Caco-2 (cell line): ENCODE measurements around the gene FANCI. TPM values are rescaled to one million over a fixed set of nuclear protein-coding genes. Genes with fewer than 3 reads are reported as not detected.

Experiments
- BruUV-seq: library from RNA; stranded (reverse); fragments of 400-500 nt; replicated peaks from 2 replicates; lab custom pipeline; 2021; lab: Mats Ljungman, UMichigan
- CTCF ChIA-PET: fragments of 300-600 bp; sonication (Branson Sonifier 250); formaldehyde crosslinking; loops from one replicate; lab custom pipeline; 2022; ENCODE audit warnings: antibody characterized with exemption; lab: Charles Lee
- POLR2A ChIA-PET: fragments of 300-600 bp; sonication (Branson Sonifier 250); formaldehyde crosslinking; loops from one replicate; lab custom pipeline; 2022; ENCODE audit warnings: antibody characterized with exemption; lab: Charles Lee
- DNase-seq, 2 experiments: peaks; one replicate each; pipeline versions ENCODE4 v3.0.0 to v3.0.0-alpha.2; 2020 to 2022
- H3K27me3 ChIP-seq: replicated peaks from 2 replicates; pipeline ENCODE4 v1.6.0; 2011; ENCODE audit warnings: low read length; ENCODE audit not compliant: control insufficient read depth, insufficient read depth
- H3K36me3 ChIP-seq: 2 replicates; pipeline ENCODE4 v1.5.1; 2011; ENCODE audit warnings: low read length; ENCODE audit not compliant: control insufficient read depth, insufficient read depth
- H3K4me1 ChIP-seq: fragments of 250-450 bp; sonication (Bioruptor Pico); 2 replicates; pipeline ENCODE4 v1.5.1; 2020; ENCODE audit warnings: mild to moderate bottlenecking
- H3K4me3 ChIP-seq: 2 replicates; pipeline ENCODE4 v1.5.1; 2011; ENCODE audit warnings: low read depth, mild to moderate bottlenecking, control low read depth, low read length
- H3K9me3 ChIP-seq: fragments of 250-450 bp; sonication (Bioruptor Pico); 2 replicates; pipeline ENCODE4 v1.5.1; 2020; ENCODE audit warnings: mild to moderate bottlenecking, moderate library complexity
- H3K27ac Mint-ChIP-seq: one replicate; pipeline ENCODE4 v1.8.0; 2022; ENCODE audit warnings: mixed read lengths; ENCODE audit not compliant: unreplicated experiment
- H3K27me3 Mint-ChIP-seq: one replicate; pipeline ENCODE4 v1.8.0; 2022; ENCODE audit warnings: mixed read lengths; ENCODE audit not compliant: insufficient read depth, unreplicated experiment
- H3K36me3 Mint-ChIP-seq: one replicate; pipeline ENCODE4 v1.8.0; 2022; ENCODE audit warnings: mild to moderate bottlenecking, mixed read lengths; ENCODE audit not compliant: insufficient read depth, unreplicated experiment
- H3K4me1 Mint-ChIP-seq: one replicate; pipeline ENCODE4 v1.8.0; 2022; ENCODE audit warnings: low read depth, mixed read lengths; ENCODE audit not compliant: unreplicated experiment
- H3K4me3 Mint-ChIP-seq: one replicate; pipeline ENCODE4 v1.8.0; 2022; ENCODE audit warnings: mild to moderate bottlenecking, moderate library complexity, mixed read lengths; ENCODE audit not compliant: unreplicated experiment
- H3K9me3 Mint-ChIP-seq: one replicate; pipeline ENCODE4 v1.8.0; 2022; ENCODE audit warnings: mixed read lengths; ENCODE audit not compliant: unreplicated experiment
- intact Hi-C: fragments of 100-400 bp; cut with micrococcal nuclease; formaldehyde crosslinking; loops from one replicate; pipeline ENCODE4 v1.10.0; 2022; ENCODE audit not compliant: unreplicated experiment
- total RNA-seq: library from RNA; stranded (reverse); gene quantifications from 2 replicates; pipeline ENCODE4 v1.2.3, GENCODE V29; 2022
- TF ChIP-seq, protein P1 (sequence below), 2 experiments: fragments of 200-600 bp in 1 of 2; IDR thresholded peaks; 1 replicate in 1 of 2; 2 replicates in 1 of 2; pipeline versions ENCODE4 v1.5.1 to v1.8.0; 2011 to 2022; ENCODE audit warnings: antibody characterized with exemption in 1 of 2, control low read depth in 1 of 2, inconsistent platforms in 1 of 2, low read depth in 1 of 2, low read length in 1 of 2, mild to moderate bottlenecking in 1 of 2, moderate library complexity in 1 of 2; ENCODE audit not compliant: insufficient read depth in 1 of 2, severe bottlenecking in 1 of 2, unreplicated experiment in 1 of 2

FANCI gene
- total RNA-seq, 1 experiment from 2014 or later, result 94.2 TPM

DNA sequence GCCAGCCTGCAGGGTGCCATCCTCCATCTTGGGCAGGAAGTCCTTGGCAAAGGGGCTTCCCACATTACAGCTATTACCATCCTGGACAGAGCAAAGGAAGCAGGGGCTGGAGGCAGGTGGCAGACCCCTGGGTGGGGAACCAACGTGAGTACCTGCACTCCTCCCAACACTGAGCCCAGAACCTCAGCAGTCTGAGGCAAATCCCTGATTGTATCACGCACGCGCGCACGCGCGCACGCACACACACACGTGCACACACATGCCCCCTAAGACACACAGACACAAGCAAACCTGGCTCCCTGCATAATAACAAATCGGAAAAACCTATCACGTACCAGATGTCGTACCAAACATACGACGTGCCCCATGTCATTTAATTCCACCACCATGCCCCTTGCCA is 79.0 kb downstream of the FANCI start:
- ChIA-PET POLR2A (no interaction called here), CTCF (no interaction called here)
- peaks cover 85% of the 10 kb centered on the region for H3K36me3 Mint-ChIP-seq
- no peaks in the 10 kb centered on the region for H3K27me3 Mint-ChIP-seq
- H3K4me3 ChIP-seq, result no peak overlapping the region
- no peaks in the 10 kb centered on the region for H3K27me3 ChIP-seq
- intact Hi-C loops, result no loop called here
- H3K4me1 Mint-ChIP-seq, result no peaks in the 10 kb centered on the region
- TF ChIP-seq, protein P1, sequence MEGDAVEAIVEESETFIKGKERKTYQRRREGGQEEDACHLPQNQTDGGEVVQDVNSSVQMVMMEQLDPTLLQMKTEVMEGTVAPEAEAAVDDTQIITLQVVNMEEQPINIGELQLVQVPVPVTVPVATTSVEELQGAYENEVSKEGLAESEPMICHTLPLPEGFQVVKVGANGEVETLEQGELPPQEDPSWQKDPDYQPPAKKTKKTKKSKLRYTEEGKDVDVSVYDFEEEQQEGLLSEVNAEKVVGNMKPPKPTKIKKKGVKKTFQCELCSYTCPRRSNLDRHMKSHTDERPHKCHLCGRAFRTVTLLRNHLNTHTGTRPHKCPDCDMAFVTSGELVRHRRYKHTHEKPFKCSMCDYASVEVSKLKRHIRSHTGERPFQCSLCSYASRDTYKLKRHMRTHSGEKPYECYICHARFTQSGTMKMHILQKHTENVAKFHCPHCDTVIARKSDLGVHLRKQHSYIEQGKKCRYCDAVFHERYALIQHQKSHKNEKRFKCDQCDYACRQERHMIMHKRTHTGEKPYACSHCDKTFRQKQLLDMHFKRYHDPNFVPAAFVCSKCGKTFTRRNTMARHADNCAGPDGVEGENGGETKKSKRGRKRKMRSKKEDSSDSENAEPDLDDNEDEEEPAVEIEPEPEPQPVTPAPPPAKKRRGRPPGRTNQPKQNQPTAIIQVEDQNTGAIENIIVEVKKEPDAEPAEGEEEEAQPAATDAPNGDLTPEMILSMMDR (IDR thresholded peaks at IDR 0.05; ENCODE audit: insufficient read depth in 1 of 2, low read depth in 1 of 2, low read length in 1 of 2, severe bottlenecking in 1 of 2, unreplicated experiment in 1 of 2), result no peak
- H3K4me3 Mint-ChIP-seq, result no peak overlapping the region
- BruUV-seq, result no TSS peak
- peak overlapping the region; percentile 49 for H3K27ac Mint-ChIP-seq
- DNase-seq, result no peak
- no peaks in the 10 kb centered on the region for H3K4me1 ChIP-seq
- peaks cover 5% of the 10 kb centered on the region for H3K36me3 ChIP-seq
- H3K9me3 ChIP-seq, result no peaks in the 10 kb centered on the region
- no peaks in the 10 kb centered on the region for H3K9me3 Mint-ChIP-seq

DNA sequence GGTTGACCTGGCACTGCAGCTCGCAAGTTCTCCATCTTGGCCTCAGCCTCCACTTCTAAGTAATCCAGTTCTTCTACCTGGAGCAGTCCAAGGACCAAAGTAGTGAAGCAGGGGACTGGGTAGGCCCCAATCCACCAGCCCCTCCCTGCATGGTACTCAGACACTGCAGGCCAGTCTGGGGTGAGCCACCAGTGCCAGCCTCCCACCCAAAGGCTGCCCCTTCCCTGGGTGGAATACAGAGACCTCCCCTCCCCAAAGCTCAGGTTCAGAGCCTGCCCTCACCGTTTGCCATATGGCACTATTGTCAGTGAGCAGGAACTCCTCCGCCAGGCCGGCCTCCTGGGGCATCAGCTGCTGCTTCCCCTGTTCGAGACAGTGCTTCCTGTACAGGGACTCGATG is 80.0 kb downstream of the FANCI start:
- Histone ChIP-seq H3K27me3 (no peaks in the 10 kb centered on the region), H3K9me3 (no peaks in the 10 kb centered on the region), H3K4me1 (no peaks in the 10 kb centered on the region), H3K4me3 (no peak overlapping the region), H3K36me3 (peaks cover 5% of the 10 kb centered on the region)
- no TSS peak for BruUV-seq
- ChIA-PET POLR2A (no interaction called here), CTCF (no interaction called here)
- H3K36me3 Mint-ChIP-seq, result peaks cover 85% of the 10 kb centered on the region
- no peak overlapping the region for H3K27ac Mint-ChIP-seq
- no peaks in the 10 kb centered on the region for H3K4me1 Mint-ChIP-seq
- DNase-seq, result no peak
- TF ChIP-seq, protein P1 (IDR thresholded peaks at IDR 0.05; ENCODE audit: insufficient read depth in 1 of 2, low read depth in 1 of 2, low read length in 1 of 2, severe bottlenecking in 1 of 2, unreplicated experiment in 1 of 2), result no peak
- intact Hi-C loops, result no loop called here
- H3K9me3 Mint-ChIP-seq, result no peaks in the 10 kb centered on the region
- no peaks in the 10 kb centered on the region for H3K27me3 Mint-ChIP-seq
- H3K4me3 Mint-ChIP-seq, result no peak overlapping the region

DNA sequence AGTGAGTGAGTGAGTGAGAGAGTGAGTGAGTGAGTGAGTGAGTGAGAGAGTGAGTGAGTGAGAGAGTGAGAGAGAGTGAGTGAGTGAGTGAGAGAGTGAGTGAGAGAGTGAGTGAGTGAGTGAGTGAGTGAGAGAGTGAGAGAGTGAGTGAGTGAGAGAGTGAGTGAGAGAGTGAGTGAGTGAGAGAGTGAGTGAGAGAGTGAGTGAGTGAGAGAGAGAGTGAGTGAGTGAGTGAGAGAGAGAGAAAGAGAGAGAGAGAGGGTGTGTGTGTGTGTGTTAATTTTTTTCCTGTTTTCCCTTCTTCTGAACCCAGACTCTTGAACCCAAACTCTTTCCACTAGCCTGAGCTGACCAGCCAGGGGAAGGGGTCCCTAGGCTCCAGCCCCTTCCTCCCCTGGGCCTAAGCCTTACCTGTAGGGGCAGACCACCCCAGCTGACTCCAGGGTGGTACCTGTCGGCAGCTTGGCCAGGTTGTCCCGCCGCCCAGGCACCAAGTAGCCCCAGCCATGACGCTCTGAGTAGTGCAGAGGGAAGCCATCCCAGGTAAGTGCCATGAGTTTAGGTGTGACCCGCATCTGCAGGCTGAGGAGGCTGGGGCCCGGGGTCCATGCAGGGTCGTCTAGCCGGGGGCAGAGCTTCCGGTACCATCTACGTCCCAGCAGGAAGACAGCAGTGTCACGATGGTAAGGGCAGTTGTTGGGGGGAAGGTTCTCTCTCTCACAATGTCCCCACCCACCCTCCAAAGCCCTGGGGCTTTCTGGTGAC is 81.4 kb downstream of the FANCI start:
- ChIA-PET CTCF (no interaction called here), POLR2A (no interaction called here)
- Histone ChIP-seq H3K9me3 (no peaks in the 10 kb centered on the region), H3K4me3 (no peak overlapping the region), H3K4me1 (no peaks in the 10 kb centered on the region), H3K27me3 (no peaks in the 10 kb centered on the region), H3K36me3 (peaks cover 9% of the 10 kb centered on the region)
- TF ChIP-seq, protein P1 (IDR thresholded peaks at IDR 0.05; ENCODE audit: insufficient read depth in 1 of 2, low read depth in 1 of 2, low read length in 1 of 2, severe bottlenecking in 1 of 2, unreplicated experiment in 1 of 2), result no peak
- no peak overlapping the region for H3K4me3 Mint-ChIP-seq
- no TSS peak for BruUV-seq
- intact Hi-C loops, result no loop called here
- no peaks in the 10 kb centered on the region for H3K27me3 Mint-ChIP-seq
- no peak for DNase-seq
- no peaks in the 10 kb centered on the region for H3K9me3 Mint-ChIP-seq
- H3K27ac Mint-ChIP-seq, result no peak overlapping the region
- H3K4me1 Mint-ChIP-seq, result no peaks in the 10 kb centered on the region
- H3K36me3 Mint-ChIP-seq, result peaks cover 81% of the 10 kb centered on the region
